Rectal smooth muscle tissue (tissue), 1 donor: ENCODE measurements around the gene WASL.

ENCODE experiments used
- H3K27ac ChIP-seq: one replicate; pipeline ENCODE4 v1.7.0; 2013; ENCODE audit warnings: low read depth, low read length, inconsistent platforms
- H3K27me3 ChIP-seq: one replicate; pipeline ENCODE4 v1.7.0; 2013; ENCODE audit warnings: low read length; ENCODE audit not compliant: control insufficient read depth, insufficient read depth
- H3K36me3 ChIP-seq: one replicate; pipeline ENCODE4 v1.7.0; 2013; ENCODE audit warnings: low read length; ENCODE audit not compliant: control insufficient read depth, insufficient read depth
- H3K4me1 ChIP-seq: one replicate; pipeline ENCODE4 v1.7.0; 2013; ENCODE audit warnings: low read length; ENCODE audit not compliant: control insufficient read depth, insufficient read depth
- H3K4me3 ChIP-seq: one replicate; pipeline ENCODE4 v1.7.0; 2013; ENCODE audit warnings: low read length
- H3K9ac ChIP-seq: one replicate; pipeline ENCODE4 v1.7.0; 2013; ENCODE audit warnings: low read length

Gene WASL

GRCh38 chr7:123675181-123675473 is 73.7 kb downstream of the WASL start:
- Histone ChIP-seq H3K27ac (no peak overlapping the region), H3K4me1 (peaks cover 6% of the 10 kb centered on the region), H3K27me3 (no peaks in the 10 kb centered on the region), H3K4me3 (no peak overlapping the region), H3K9ac (no peak overlapping the region), H3K36me3 (no peaks in the 10 kb centered on the region)

- Histone ChIP-seq H3K4me3 (no peak overlapping the region), H3K4me1 (peaks cover 6% of the 10 kb centered on the region), H3K9ac (no peak overlapping the region), H3K27me3 (no peaks in the 10 kb centered on the region), H3K27ac (no peak overlapping the region), H3K36me3 (no peaks in the 10 kb centered on the region)
These were observed 74.2 kb downstream of the WASL start for GRCh38 chr7:123674399-123675180.

- Histone ChIP-seq H3K4me3 (no peak overlapping the region), H3K27ac (no peak overlapping the region), H3K9ac (no peak overlapping the region), H3K4me1 (peaks cover 6% of the 10 kb centered on the region), H3K27me3 (no peaks in the 10 kb centered on the region), H3K36me3 (no peaks in the 10 kb centered on the region)
These were observed 74.9 kb downstream of the WASL start for GRCh38 chr7:123673752-123674398.

GRCh38 chr7:123673137-123673732 is 75.6 kb downstream of the WASL start:
- Histone ChIP-seq H3K4me1 (peaks cover 6% of the 10 kb centered on the region), H3K9ac (no peak overlapping the region), H3K36me3 (no peaks in the 10 kb centered on the region), H3K27ac (no peak overlapping the region), H3K4me3 (no peak overlapping the region), H3K27me3 (no peaks in the 10 kb centered on the region)

- Histone ChIP-seq H3K4me3 (no peak overlapping the region), H3K36me3 (no peaks in the 10 kb centered on the region), H3K27me3 (no peaks in the 10 kb centered on the region), H3K27ac (no peak overlapping the region), H3K4me1 (peaks cover 3% of the 10 kb centered on the region), H3K9ac (no peak overlapping the region)
These were observed 79.3 kb downstream of the WASL start for GRCh38 chr7:123669485-123669884.

- no peaks in the 10 kb centered on the region for H3K27me3 ChIP-seq
- no peak overlapping the region for H3K9ac ChIP-seq
- H3K4me3 ChIP-seq = no peak overlapping the region
- H3K4me1 ChIP-seq = no peaks in the 10 kb centered on the region
- H3K27ac ChIP-seq = no peak overlapping the region
- no peaks in the 10 kb centered on the region for H3K36me3 ChIP-seq
These were observed 82.3 kb downstream of the WASL start for GRCh38 chr7:123666492-123666891.

- Histone ChIP-seq H3K9ac (no peak overlapping the region), H3K27ac (no peak overlapping the region)
These were observed 82.9 kb downstream of the WASL start for GRCh38 chr7:123665896-123666295.

GRCh38 chr7:123665157-123665556 is 83.6 kb downstream of the WASL start:
- Histone ChIP-seq H3K4me3 (no peak overlapping the region), H3K27me3 (no peaks in the 10 kb centered on the region), H3K36me3 (no peaks in the 10 kb centered on the region), H3K4me1 (no peaks in the 10 kb centered on the region), H3K27ac (no peak overlapping the region), H3K9ac (no peak overlapping the region)

More at GRCh38 chr7:123665896-123666295, 82.9 kb downstream of the WASL start:
- Histone ChIP-seq H3K4me1 (no peaks in the 10 kb centered on the region), H3K27me3 (no peaks in the 10 kb centered on the region), H3K36me3 (no peaks in the 10 kb centered on the region), H3K4me3 (no peak overlapping the region)

- H3K4me3 ChIP-seq = no peak overlapping the region
These were observed 85.6 kb downstream of the WASL start for GRCh38 chr7:123663200-123663599.

GRCh38 chr7:123662755-123663154 is 86.0 kb downstream of the WASL start:
- Histone ChIP-seq H3K9ac (no peak overlapping the region), H3K4me3 (no peak overlapping the region), H3K27me3 (no peaks in the 10 kb centered on the region), H3K36me3 (no peaks in the 10 kb centered on the region), H3K27ac (no peak overlapping the region), H3K4me1 (no peaks in the 10 kb centered on the region)

More at GRCh38 chr7:123663200-123663599, 85.6 kb downstream of the WASL start:
- H3K27ac ChIP-seq = no peak overlapping the region
- H3K4me1 ChIP-seq = no peaks in the 10 kb centered on the region
- H3K27me3 ChIP-seq = no peaks in the 10 kb centered on the region
- no peak overlapping the region for H3K9ac ChIP-seq
- no peaks in the 10 kb centered on the region for H3K36me3 ChIP-seq

GRCh38 chr7:123662293-123662692 is 86.5 kb downstream of the WASL start:
- no peaks in the 10 kb centered on the region for H3K4me1 ChIP-seq
- H3K4me3 ChIP-seq = no peak overlapping the region
- H3K27ac ChIP-seq = no peak overlapping the region
- no peaks in the 10 kb centered on the region for H3K27me3 ChIP-seq
- no peak overlapping the region for H3K9ac ChIP-seq
- no peaks in the 10 kb centered on the region for H3K36me3 ChIP-seq

GRCh38 chr7:123661765-123662164 is 87.0 kb downstream of the WASL start:
- Histone ChIP-seq H3K9ac (no peak overlapping the region), H3K36me3 (no peaks in the 10 kb centered on the region), H3K27ac (no peak overlapping the region), H3K4me1 (no peaks in the 10 kb centered on the region), H3K4me3 (no peak overlapping the region), H3K27me3 (no peaks in the 10 kb centered on the region)
